ENCODE measurements around the gene N4BP2.
A peak's percentile ranks its signal among the peaks of the same experiment; 100 is the strongest.
"Not testable (repeated sequence)": the region's sequence is repeated elsewhere in the genome, so short reads cannot be mapped to it uniquely, and the experiment has no call there.

The N4BP2 gene

DNA sequence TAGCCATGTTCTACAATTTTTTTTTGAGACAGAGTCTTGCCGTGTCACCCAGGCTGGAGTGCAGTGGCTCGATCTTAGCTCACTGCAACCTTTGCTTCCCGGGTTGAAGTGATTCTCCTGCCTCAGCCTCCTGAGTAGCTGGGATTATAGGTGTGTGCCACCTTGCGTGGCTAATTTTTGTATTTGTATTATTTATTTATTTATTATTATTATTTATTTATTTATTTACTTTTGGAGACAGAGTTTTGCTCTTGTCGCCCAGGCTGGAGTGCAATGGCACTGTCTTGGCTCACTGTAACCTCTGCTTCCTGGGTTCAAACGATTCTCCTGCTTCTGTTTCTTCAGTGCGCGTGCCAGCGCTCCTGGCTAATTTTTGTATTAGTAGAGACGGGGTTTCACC is 36.8 kb downstream of the N4BP2 start:
- DNase-seq: not testable (repeated sequence)

DNA sequence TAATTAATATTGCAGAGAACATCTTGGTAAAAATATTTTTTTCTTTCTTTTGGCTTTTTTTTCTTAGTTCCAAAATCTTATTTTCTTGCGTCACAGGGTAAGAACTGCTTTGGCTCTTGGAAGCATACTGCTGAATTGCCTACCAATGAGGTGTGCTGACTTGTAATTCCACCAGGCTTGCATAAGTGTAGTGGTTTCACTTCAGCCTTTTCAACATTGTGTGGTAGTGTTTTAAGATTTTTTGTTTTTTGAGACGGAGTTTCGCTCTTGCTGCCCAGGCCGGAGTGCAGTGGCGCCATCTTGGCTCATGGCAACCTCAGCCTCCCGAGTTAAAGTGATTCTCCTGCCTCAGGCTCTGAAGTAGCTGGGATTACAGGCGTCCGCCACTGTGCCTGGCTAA is 42.4 kb downstream of the N4BP2 start:
- DNase-seq: no peak

DNA sequence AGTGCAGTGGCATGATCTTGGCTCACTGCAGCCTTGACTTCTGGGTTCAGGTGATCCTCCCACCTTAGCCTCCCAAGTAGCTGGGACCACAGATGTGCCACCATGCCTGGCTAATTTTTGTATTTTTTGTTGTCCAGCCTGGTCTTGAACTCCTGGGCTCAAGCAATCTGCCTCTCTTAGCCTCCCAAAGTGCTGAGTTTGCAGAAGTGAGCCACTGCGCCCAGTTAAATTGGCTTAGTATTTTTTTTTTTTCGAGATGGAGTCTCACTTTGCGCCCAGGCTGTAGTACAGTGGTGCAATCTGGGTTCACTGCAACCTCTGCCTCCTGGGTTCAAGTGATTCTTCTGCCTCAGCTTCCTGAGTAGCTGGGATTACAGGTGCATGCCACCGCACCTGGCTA is 50.5 kb downstream of the N4BP2 start:
- not testable (repeated sequence) for DNase-seq

DNA sequence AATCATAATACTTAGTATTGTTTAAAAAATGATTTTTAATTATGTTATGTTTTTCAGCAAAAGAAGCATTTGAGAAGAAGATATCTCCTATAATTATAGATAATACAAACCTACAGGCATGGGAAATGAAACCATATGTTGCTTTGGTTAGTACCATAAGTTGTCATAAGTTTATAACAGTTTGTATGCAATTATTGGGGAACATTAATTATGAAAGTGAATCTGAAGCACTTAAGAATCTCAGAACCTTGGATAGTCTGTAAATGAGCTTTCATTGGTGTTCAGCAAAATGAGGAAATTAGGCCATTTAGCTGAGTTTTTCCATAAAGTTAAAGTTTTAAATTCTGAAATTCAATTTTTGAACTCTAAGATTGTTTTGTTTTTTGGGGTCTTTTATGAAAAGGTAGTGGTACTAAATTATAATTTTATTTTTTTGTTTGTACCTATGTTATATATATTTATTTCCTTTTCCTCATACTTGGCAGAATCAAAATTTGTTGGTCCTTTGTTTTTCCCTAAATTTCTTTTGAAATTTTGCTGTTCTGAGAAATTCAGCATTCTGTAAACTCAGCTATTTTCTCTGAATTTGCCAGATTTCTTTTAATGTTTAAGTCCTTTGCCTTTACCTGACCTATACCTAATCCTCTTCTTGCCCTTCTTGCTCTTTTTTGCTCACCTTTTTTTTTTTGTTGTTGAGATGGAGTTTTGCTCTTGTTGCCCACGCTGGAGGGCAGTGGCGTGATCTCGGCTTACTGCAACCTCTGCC is 55.6 kb downstream of the N4BP2 start:
- DNase-seq: no peak

DNA sequence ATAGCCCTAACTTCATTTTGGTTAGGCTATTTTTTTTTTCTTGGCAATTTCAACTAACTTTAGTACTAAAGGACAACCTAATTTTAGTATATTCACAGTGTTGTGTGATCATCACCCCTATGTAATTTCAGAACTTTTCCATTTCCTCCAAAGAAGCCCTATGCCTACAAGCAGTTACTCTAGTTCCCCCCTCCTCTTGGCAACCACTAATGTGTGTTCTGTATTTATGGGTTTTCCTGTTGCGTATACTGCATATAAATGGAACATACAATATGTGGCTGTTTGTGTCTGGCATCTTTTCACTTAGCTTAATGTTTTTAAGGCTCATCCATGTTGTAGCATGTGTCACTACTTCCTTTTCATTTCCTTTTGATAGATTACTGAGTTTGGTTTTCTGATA is 57.6 kb downstream of the N4BP2 start:
- no peak for DNase-seq

DNA sequence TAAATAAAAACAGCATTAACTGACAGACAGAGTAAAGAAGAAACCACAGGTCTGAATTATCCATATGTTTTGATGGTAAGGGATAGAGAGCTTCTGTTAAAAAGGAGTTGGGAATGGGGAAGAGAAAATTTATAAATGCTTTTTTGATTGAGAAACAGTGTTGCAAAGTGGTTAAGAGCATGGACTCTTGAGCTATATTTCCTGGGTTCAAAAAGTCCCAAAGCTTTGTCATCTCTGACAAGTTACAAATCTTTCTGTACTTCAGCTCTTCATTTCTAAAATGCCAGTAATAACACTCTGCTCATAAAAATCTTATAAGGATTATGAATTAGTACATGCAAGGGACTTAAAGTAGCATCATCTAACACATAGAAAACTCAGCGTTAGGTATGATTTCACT is 62.2 kb downstream of the N4BP2 start:
- DNase-seq: no peak

DNA sequence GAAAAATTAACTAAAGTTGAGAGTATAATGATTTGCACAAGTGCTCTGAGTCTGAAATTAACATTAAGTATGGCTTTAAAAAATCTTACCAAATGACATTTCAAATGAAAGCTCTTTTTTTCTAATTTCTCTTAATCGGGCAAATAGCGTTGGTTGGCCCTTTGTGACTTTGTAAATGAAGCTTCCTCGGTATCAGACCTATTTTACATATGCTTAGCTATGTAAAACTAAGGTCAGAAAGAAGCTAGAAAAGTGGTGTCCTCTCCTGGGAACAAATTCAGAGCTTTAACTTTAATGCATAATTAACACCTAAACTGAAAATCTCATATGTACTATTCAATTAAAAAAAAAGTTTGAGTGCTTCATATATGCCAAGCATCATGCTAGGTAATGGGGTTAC is 62.7 kb downstream of the N4BP2 start:
- DNase-seq: no peak

DNA sequence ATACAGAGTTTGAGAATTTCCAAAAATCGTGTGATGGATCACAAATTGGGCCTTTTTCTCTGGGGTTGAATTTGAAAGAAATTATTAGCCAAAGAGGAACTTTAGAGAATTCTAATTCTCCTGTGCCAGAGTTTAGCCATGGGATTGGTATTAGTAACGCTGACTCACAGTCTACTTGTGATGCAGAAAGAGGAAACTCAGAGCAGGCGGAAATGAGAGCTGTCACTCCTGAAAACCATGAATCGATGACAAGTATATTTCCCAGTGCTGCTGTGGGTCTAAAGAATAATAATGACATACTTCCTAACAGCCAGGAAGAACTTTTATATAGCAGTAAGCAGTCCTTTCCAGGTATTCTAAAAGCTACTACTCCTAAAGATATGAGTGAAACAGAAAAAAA is 64.9 kb downstream of the N4BP2 start:
- DNase-seq: no peak

DNA sequence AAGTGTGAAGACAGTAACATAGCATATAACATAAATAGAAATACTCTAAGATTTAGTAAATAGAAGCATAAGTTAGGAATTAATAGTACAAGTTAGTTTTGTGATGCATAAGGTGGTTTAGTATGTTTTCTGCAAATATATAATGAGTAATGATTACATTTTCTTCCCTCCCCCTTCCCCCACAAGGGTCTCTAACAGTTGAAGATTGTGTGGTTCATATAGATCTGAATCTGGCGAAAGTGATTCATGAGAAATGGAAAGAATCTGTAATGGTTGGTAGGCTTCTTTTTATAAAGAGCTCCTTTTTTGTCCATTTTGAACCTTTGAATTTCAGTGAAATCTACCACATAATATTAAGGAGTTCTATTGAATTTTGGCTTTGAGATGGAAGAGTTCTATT is 66.3 kb downstream of the N4BP2 start:
- no peak for DNase-seq

DNA sequence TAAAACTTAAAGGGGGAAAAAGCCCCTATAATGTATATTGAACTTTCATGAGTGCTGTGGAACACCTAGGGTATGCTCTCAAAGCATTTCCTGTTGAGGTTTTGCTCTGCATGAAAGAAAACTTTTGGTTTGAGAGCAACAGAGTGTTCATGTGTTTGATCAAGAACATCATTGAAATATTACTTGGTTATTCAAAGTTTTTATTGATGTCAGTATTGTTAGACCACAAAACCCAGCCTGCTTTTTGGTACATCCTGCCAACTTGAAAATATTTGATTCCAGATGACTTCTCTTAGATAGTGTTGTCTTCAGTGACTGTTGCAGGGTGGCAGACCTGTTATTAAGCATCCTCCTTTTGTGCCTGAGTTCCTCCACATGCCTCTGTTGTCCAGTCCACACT is 68.0 kb downstream of the N4BP2 start:
- DNase-seq: no peak

DNA sequence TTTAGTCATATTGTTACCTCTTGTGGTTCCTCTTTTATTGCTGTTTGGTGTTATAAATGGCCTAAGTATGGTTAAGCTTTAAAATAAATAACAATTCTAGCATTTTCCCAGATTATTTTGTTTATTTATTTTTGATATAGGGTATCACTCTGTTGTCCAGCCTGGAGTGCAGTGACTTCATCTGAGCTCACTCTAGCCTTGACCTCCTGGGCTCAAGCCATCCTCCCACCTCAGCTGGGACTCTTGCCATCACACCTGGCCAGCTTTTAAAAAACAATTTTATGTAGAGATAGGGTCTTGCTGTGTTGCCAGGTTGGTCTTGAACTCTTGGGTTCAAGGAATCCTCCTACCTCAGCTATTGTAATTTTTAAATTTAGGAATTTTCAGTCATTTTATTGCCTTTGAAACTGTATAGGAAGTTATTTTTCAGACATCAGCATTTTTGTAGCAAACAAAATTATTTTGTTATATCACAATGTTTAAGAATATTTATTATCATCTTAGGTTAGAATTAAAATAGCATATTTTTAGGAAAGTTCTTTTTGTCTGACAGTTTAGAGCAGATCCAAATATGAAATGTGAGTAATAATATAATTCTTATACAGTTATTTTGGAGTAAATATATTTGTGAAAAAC is 73.9 kb downstream of the N4BP2 start:
- no peak for DNase-seq

DNA sequence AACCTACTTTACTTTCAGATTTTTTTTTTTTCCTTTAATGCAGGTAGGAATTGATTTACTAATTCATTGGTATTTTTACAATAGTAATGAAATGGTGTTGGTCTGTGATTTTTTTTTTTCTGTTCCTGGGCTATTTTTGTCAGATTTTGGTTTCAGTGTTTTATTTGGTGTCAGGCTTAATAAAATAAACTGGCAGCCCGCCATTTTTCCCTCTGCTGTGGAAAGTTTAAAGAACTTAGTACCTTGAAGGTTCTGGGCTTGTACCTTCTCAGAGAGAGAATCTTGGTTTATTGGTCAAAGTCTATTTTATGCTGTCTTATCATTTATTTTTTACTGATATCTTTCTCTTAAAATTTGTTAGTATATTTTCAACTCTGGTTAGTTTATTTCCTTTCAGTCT is 76.2 kb downstream of the N4BP2 start:
- DNase-seq: no peak

DNA sequence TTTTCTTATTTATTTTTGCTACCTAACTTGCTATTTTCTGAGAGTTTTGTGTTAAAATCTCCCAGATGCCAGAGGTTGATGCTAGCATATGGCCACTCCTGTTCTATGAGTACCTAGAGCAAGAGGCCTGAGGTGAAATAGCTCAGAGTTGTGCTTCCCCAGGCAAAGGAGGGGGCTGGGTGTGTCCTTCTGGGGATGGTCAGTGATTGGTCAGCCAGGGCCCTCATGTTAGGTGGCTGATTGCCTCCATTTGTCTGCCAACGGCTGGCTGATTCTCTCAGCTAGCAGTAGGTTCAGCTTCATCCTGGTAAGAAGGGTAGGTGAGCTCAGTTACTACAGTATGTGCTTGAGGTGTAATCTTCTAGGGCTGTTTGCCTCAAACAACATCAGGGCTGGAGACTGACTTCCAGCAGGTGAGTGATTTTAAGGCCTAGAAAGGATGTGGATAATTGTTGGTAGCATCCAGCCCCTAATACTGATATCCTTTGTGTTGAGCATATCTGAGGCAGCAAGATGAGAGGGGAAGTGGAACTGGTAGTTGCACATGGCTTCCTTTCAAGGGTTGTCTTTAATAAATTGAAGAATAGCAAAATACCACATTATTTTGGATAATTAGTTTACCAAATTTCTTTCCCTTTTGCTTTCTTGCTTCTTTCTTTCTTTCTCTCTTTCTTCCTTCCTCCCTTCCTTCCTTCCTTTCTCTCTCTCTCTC is 77.7 kb downstream of the N4BP2 start:
- no peak for DNase-seq

DNA sequence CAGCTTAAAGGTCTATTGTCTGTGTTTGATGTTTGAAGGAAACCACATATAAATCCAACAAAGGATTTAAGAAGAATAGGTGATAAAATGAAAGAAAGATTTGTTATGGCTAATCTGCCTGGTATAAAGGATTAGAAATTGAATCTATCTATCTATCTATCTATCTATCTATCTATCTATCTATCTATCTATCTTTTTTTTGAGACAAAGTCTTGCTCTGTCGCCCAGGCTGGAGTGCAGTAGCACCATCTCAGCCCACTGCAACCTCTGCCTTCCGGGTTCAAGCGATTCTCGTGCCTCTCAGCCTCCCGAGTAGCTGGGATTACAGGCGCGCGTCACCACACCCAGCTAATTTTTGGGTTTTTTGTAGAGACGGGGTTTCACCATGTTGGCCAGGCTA is 79.6 kb downstream of the N4BP2 start:
- DNase-seq: not testable (repeated sequence)

DNA sequence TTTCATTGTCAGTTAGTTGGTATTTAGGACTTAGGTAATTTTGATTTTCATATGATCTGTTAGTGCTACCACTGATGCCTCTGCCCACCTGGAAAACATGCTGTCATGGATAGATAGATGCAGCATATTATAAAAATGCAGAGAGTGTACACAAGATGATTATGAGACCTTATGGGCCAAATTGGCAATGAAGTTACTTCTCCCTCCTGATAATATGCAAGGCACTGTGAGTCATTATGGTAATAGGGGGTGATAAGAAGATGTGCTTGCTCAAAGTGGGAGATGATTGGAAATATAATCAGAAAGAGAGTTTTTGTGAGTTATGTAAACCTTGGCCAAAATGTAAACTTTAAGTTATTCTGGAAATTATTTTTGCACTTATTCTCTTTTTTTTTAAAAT is 83.5 kb downstream of the N4BP2 start:
- no peak for DNase-seq

DNA sequence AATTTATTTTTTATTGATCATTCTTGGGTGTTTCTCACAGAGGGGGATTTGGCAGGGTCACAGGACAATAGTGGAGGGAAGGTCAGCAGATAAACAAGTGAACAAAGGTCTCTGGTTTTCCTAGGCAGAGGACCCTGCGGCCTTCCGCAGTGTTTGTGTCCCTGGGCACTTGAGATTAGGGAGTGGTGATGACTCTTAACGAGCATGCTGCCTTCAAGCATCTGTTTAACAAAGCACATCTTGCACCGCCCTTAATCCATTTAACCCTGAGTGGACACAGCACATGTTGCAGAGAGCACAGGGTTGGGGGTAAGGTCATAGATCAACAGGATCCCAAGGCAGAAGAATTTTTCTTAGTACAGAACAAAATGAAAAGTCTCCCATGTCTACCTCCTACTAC is 83.9 kb downstream of the N4BP2 start:
- DNase-seq: not testable (repeated sequence)

DNA sequence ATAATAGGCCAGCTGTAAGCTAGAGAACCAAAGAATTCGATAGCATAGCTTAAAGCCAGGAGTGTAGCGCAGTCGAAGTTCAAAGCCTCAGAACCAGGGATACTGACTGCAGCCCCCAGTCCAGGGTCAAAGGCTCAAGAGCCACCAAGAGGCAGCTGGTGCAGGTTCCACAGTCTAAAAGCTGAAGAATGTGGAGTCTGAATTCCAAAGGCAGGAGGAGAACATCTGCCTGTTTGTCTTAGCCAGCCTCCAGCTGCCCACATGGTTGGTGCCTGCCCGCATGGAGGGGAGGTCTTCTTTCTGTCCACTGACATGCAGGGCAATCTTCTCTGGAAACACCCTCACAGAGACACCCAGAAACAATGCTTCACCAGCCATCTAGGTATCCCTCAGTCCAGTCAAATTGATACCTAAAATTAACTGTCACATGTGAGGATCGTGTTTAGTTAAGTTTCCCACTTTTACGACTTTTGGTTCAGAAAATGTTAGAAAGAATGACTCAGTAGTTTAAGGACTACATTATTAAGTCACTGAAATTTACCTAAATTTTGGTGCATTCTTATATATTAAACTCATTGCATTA is 87.4 kb downstream of the N4BP2 start:
- DNase-seq: no peak

DNA sequence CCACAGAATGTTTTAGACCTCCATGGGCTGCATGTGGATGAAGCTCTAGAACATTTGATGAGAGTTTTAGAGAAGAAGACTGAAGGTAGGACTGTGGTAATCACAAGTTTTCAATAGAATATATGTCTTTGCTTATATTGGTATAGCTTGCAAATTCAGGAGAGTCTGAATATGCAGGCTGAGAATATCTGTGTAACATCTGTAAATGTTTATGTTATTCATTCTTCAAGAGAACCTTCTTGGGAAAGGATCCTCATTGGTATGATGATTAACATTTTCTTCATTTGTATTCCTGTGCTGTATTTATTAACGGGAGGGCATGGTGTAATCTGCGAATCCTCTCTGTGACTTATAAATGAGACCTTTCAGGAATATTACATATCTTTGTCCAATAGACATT is 88.1 kb downstream of the N4BP2 start:
- DNase-seq: no peak

DNA sequence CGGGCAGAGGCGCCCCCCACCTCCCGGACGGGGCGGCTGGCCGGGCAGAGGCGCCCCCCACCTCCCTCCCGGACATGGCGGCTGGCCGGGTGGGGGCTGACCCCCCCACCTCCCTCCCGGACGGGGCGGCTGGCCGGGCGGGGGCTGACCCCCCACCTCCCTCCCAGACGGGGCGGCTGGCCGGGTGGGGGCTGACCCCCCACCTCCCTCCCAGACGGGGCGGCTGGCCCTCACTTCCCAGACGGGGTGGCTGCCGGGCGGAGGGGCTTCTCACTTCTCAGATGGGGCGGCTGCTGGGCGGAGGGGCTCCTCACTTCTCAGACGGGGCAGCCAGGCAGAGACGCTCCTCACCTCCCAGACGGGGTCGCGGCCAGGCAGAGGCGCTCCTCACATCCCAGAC is 90.8 kb downstream of the N4BP2 start:
- DNase-seq: not testable (repeated sequence)

DNA sequence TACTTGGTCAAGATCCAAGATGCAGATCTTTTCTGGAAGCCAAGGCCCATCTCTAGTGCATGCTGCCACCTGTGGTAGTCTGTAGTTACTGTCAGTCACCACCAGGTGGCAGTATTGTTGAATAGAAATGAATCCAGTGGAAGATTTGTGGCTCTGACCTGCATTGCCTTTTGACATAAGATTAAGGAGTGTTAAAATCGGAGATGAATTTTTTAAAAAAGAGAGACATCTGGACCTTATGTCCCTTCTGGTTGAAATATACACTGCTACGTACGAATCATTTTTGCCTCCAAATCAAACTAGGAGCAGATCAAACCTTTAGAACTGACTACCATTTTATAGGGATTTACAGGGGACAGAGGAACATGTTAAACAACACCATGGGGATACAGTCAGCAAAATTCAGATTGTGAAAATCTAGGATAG is 93.3 kb downstream of the N4BP2 start:
- DNase-seq: peak; percentile 52

DNA sequence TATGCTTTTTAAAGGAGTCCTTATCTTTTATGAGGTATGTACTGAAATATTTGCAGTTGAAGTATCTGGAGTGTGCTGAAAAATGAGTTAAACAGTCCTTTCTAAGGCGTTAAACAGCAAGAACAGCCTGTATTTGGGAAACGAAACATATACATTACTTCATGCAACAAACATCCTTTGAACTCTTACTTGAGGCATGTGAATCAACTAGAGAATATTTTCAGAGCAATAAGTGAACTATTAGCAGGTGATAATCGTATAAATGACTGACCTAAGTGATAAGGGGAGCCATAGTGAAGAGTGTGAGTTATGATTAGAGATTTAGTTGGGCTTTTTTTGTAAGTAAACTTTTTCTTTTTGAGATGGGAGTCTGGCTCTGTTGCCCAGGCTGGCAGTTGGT is 94.3 kb downstream of the N4BP2 start:
- no peak for DNase-seq

DNA sequence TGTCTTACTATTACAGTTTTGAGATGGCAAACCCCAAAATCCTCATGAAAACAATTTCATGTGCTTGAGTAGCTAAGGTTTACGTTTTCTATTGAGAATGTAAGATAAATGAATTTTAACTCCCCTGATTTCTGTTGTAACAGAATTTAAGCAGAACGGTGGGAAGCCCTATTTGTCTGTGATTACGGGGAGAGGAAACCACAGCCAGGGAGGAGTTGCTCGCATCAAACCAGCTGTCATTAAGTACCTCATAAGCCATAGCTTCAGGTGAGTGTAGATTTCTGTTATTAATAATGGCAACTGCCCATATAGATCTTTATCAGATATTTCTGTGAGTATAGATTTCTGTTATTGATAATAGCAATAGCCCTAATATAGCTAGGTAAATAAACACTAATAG is 96.0 kb downstream of the N4BP2 start:
- DNase-seq: no peak

DNA sequence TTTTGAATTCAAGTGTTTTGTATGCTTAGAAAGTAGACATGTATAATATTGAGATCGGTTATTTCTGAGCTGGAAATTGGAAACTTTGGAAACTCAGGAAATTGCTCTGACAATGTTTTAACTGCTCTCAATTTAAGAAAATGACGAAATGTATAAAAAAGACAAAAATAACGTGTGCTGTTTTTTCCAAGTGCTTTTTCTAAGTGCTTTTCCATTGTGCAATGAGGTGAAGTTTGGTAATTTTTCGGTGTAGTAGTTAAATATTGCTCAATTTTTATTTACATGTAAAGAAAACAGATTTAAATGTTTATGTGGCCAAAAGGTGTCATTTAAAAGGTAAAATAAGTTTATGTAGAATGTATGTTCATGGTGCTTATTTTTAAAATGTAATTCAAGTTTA is 100.8 kb downstream of the N4BP2 start:
- DNase-seq: no peak

DNA sequence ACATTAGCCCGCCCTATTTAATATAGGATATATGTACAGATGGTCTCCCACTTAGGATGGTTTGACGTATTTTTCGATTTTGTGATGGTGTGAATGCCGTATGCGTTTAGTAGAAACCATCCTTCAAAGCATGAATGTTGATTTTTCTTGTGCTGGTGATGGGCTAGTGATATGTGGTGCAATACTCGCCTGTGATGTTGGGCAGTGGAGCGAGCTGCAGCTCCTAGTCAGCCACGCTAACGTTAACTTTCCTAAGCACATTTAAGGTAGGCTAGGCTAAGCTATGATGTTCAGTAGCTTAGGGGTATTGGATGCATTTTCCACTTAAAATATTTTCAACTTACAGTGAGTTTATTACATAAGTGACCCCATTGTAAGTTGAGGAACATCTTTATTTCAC is 103.6 kb downstream of the N4BP2 start:
- no peak for DNase-seq
